ENCODE measurements around the gene TUBB4B. TPM values are rescaled to one million over a fixed set of nuclear protein-coding genes. Genes with fewer than 3 reads are reported as not detected.
"Not testable (repeated sequence)": the region's sequence is repeated elsewhere in the genome, so short reads cannot be mapped to it uniquely, and the experiment has no call there.

The TUBB4B gene
- total and polyA plus RNA-seq, 2 experiments from 2014 or later: 309 to 446 TPM

DNA sequence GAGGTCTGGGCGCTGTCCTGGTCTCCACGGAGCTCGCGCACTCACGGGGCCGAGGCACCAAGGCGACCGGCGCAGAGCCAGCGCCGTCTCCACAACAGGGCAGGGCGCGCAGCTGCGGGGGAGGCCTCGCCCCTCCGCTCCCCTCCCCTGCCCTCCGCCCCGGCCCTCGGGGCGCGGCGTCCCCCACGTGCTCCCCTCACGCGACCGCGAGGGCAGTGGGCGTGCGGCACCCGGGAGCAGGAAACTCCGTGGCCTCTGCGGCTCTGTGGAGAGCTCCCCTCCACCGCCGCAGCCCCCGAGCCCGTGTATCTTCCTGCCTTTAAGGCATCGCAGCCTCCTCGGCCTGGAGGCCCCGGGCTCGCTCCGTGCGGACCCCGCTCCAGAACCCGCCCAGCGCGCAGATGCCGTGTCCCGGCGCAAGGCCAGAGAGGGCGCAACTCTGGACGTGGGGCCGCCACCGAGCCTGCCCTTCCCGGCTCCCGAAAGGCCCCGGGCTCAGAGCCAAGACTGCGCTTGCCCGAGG lies 708 bp upstream of the TUBB4B start:
- DNase-seq (ENCODE audit: low spot score): peak; percentile 91
- WGBS (ENCODE audit: low lambda C conversion rate, missing lambda C conversion rate): 1% methylated on average over 40 of the region's 58 CpGs
- peak; percentile 21 for TF ChIP-seq CTCF (IDR thresholded peaks at IDR 0.05; ENCODE audit: poor library complexity)
- no peak for TF ChIP-seq EZH2 (IDR thresholded peaks at IDR 0.05; ENCODE audit: borderline replicate concordance)

DNA sequence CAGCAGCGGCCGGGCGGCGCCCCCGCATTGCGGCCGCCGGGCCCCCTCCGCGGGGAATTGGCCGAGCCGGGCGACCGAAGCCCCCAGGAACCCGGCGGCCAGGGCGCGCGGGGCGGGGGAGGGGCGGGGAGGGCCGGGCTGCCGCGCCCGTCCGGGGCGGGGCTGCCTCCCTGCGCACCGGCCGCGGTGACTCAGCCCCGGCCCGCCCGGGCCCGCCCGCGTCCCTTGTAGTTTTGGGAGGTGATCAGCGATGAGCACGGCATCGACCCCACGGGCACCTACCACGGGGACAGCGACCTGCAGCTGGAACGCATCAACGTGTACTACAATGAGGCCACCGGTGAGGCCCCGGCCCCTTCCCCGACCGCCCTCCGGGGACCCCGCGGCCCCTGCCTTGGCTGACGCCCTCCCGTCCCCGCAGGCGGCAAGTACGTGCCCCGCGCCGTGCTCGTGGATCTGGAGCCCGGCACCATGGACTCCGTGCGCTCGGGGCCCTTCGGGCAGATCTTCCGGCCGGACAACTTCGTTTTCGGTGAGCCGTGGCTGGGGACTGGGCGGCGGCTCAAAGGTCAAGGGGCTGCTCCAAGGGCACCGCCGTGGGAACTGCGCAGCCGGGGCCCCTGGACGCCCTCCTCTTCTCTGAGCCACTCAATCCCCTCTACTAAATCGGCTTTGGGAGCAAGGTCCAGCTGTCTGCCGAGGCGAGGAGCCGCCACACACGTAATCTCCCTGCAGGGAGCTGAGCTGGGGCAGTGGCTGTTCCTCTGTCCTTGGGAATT lies 592 bp downstream of the TUBB4B start:
- Histone ChIP-seq H4K20me1 (ENCODE audit: insufficient read depth, poor library complexity, severe bottlenecking) (peaks cover 24% of the 10 kb centered on the region), H3K79me2 (peaks cover 60% of the 10 kb centered on the region), H3K9me2 (replicated peaks; ENCODE audit: insufficient read depth) (no peaks in the 10 kb centered on the region), H3K36me3 (replicated peaks; ENCODE audit: insufficient read depth, low read depth) (no peaks in the 10 kb centered on the region), H3K4me1 (ENCODE audit: insufficient read depth) (peaks cover 25% of the 10 kb centered on the region), H3K4me2 (peak overlapping the region; percentile 94), H3K27ac (peak overlapping the region; percentile 94), H2AFZ (no peak overlapping the region), H3K4me3 (peak overlapping the region; percentile 98), H3K27me3 (no peaks in the 10 kb centered on the region), H3K9me3 (ENCODE audit: low read depth) (no peaks in the 10 kb centered on the region)
- TF ChIP-seq EZH2phosphoT487 (IDR thresholded peaks at IDR 0.05; ENCODE audit: low read depth, severe bottlenecking, unreplicated experiment) (no peak), EZH2 (IDR thresholded peaks at IDR 0.05; ENCODE audit: borderline replicate concordance) (no peak), CTCF (IDR thresholded peaks at IDR 0.05; ENCODE audit: poor library complexity) (no peak)
- DNase-seq (ENCODE audit: low spot score): peak; percentile 79
- WGBS (ENCODE audit: low lambda C conversion rate, missing lambda C conversion rate): 5% methylated on average over 21 of the region's 83 CpGs

More for the DNA sequence above, 708 bp upstream of the TUBB4B start:
- peak overlapping the region; percentile 82 for H3K4me2 ChIP-seq
- no peaks in the 10 kb centered on the region for H3K9me2 ChIP-seq (replicated peaks; ENCODE audit: insufficient read depth)
- peaks cover 61% of the 10 kb centered on the region for H3K79me2 ChIP-seq
- peaks cover 24% of the 10 kb centered on the region for H4K20me1 ChIP-seq (ENCODE audit: insufficient read depth, poor library complexity, severe bottlenecking)
- peak overlapping the region; percentile 33 for H2AFZ ChIP-seq
- H3K36me3 ChIP-seq (replicated peaks; ENCODE audit: insufficient read depth, low read depth): no peaks in the 10 kb centered on the region
- no peaks in the 10 kb centered on the region for H3K27me3 ChIP-seq
- H3K4me3 ChIP-seq: peak overlapping the region; percentile 82
- peaks cover 34% of the 10 kb centered on the region for H3K4me1 ChIP-seq (ENCODE audit: insufficient read depth)
- no peaks in the 10 kb centered on the region for H3K9me3 ChIP-seq (ENCODE audit: low read depth)
- H3K27ac ChIP-seq: peak overlapping the region; percentile 94

DNA sequence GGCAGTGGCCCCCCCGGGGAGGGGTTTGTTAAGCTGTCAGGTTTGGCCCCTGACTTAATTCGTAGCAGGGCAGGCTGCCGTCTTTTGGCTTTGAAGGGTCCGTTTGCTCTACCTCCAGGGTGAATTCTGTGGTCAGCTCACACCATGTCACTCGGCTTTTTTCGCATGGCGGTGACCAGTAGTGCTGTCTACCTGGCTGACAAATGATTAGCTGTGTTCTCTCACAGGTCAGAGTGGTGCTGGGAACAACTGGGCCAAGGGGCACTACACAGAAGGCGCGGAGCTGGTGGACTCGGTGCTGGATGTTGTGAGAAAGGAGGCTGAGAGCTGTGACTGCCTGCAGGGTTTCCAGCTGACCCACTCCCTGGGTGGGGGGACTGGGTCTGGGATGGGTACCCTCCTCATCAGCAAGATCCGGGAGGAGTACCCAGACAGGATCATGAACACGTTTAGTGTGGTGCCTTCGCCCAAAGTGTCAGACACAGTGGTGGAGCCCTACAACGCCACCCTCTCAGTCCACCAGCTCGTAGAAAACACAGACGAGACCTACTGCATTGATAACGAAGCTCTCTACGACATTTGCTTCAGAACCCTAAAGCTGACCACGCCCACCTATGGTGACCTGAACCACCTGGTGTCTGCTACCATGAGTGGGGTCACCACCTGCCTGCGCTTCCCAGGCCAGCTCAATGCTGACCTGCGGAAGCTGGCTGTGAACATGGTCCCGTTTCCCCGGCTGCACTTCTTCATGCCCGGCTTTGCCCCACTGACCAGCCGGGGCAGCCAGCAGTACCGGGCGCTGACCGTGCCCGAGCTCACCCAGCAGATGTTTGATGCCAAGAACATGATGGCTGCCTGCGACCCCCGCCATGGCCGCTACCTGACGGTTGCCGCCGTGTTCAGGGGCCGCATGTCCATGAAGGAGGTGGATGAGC lies 1.4 kb downstream of the TUBB4B start:
- Histone ChIP-seq H4K20me1 (ENCODE audit: insufficient read depth, poor library complexity, severe bottlenecking) (peaks cover 24% of the 10 kb centered on the region), H3K79me2 (peaks cover 52% of the 10 kb centered on the region), H3K27me3 (no peaks in the 10 kb centered on the region), H3K4me1 (ENCODE audit: insufficient read depth) (peaks cover 20% of the 10 kb centered on the region), H3K4me3 (peak overlapping the region; percentile 98), H3K36me3 (replicated peaks; ENCODE audit: insufficient read depth, low read depth) (no peaks in the 10 kb centered on the region), H3K9me3 (ENCODE audit: low read depth) (no peaks in the 10 kb centered on the region), H3K27ac (peak overlapping the region; percentile 94), H3K9me2 (replicated peaks; ENCODE audit: insufficient read depth) (no peaks in the 10 kb centered on the region), H2AFZ (no peak overlapping the region), H3K4me2 (peak overlapping the region; percentile 94)
- WGBS (ENCODE audit: low lambda C conversion rate, missing lambda C conversion rate): 74% methylated on average over 36 of the region's 36 CpGs
- TF ChIP-seq EZH2phosphoT487 (IDR thresholded peaks at IDR 0.05; ENCODE audit: low read depth, severe bottlenecking, unreplicated experiment) (no peak), EZH2 (IDR thresholded peaks at IDR 0.05; ENCODE audit: borderline replicate concordance) (no peak), CTCF (IDR thresholded peaks at IDR 0.05; ENCODE audit: poor library complexity) (no peak)
- DNase-seq (ENCODE audit: low spot score): no peak

DNA sequence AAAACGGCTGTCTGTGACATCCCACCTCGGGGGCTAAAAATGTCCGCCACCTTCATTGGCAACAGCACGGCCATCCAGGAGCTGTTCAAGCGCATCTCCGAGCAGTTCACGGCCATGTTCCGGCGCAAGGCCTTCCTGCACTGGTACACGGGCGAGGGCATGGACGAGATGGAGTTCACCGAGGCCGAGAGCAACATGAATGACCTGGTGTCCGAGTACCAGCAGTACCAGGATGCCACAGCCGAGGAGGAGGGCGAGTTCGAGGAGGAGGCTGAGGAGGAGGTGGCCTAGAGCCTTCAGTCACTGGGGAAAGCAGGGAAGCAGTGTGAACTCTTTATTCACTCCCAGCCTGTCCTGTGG lies 2.2 kb downstream of the TUBB4B start:
- H3K9me3 ChIP-seq (ENCODE audit: low read depth); H3K27me3 ChIP-seq; H3K9me2 ChIP-seq (replicated peaks; ENCODE audit: insufficient read depth); H2AFZ ChIP-seq; H3K36me3 ChIP-seq (replicated peaks; ENCODE audit: insufficient read depth, low read depth); DNase-seq (ENCODE audit: low spot score); H3K27ac ChIP-seq; H3K4me3 ChIP-seq: not testable (repeated sequence)
- Histone ChIP-seq H3K79me2 (peaks cover 45% of the 10 kb centered on the region), H4K20me1 (ENCODE audit: insufficient read depth, poor library complexity, severe bottlenecking) (peaks cover 24% of the 10 kb centered on the region), H3K4me2 (peak overlapping the region; percentile 94), H3K4me1 (ENCODE audit: insufficient read depth) (peaks cover 20% of the 10 kb centered on the region)
- 96% methylated on average over 18 of the region's 18 CpGs for WGBS (ENCODE audit: low lambda C conversion rate, missing lambda C conversion rate)

All from hepatocyte (in vitro differentiated cells).